Vagina (tissue), 2 donors: ENCODE data around the gene BRINP2. TPM values are rescaled to one million over a fixed set of nuclear protein-coding genes. Genes with fewer than 3 reads are reported as not detected.

Source experiments
- DNase-seq, 2 donors: peaks; one replicate each; pipeline ENCODE4 v3.0.0-alpha.2; 2017; ENCODE audit errors: extremely low spot score in 2 of 2
- H3K27ac ChIP-seq: fragments of 200-600 bp; sonication (generic); one replicate; pipeline ENCODE4 v1.5.1; 2019
- H3K27me3 ChIP-seq: fragments of 200-600 bp; sonication (generic); one replicate; pipeline ENCODE4 v1.5.1; 2019
- H3K36me3 ChIP-seq, 2 donors: fragments of 200-600 bp; sonication (generic); one replicate each; pipeline ENCODE4 v1.5.1; 2017 to 2019
- H3K4me1 ChIP-seq: fragments of 200-600 bp; sonication (generic); one replicate; pipeline ENCODE4 v1.5.1; 2019
- H3K4me3 ChIP-seq, 2 donors: fragments of 200-600 bp; sonication (generic); 1 replicate in 1 of 2; 2 replicates in 1 of 2; pipeline ENCODE4 v1.5.1; 2016 to 2019
- H3K9me3 ChIP-seq: fragments of 200-600 bp; sonication (generic); one replicate; pipeline ENCODE4 v1.5.1; 2019
- CTCF ChIP-seq, 3 experiments: fragments of 450-650 bp in 2 of 3; fragments of 200-600 bp in 1 of 3; sonication (generic) in 1 of 3; IDR thresholded peaks; one replicate each; pipeline ENCODE4 v1.5.1; 2017 to 2019; ENCODE audit warnings: antibody characterized with exemption in 3 of 3, mild to moderate bottlenecking in 2 of 3, moderate library complexity in 2 of 3
- POLR2A ChIP-seq, 2 donors: fragments of 450-650 bp; IDR thresholded peaks; one replicate each; pipeline ENCODE4 v1.6.1; 2017; ENCODE audit warnings: antibody characterized with exemption in 2 of 2, mild to moderate bottlenecking in 2 of 2, moderate library complexity in 2 of 2
- POLR2AphosphoS5 ChIP-seq, 2 donors: sonication (generic); formaldehyde crosslinking; IDR thresholded peaks; one replicate each; pipeline ENCODE4 v1.9.0; 2017; ENCODE audit warnings: antibody characterized with exemption in 2 of 2, mild to moderate bottlenecking in 2 of 2, low read depth in 1 of 2; ENCODE audit not compliant: insufficient read depth in 1 of 2
- intact Hi-C: fragments of 100-400 bp; cut with DNase I; formaldehyde crosslinking; loops from one replicate; pipeline ENCODE4 v1.15.1; 2023
- total RNA-seq: library from RNA; depleted of rRNA; stranded (reverse); fragments of >200 nt; gene quantifications from one replicate; pipeline ENCODE4 v1.2.3, GENCODE V29; 2016

Gene BRINP2
- total RNA-seq, 1 donor from 2014 or later, result 0.49 TPM

DNA sequence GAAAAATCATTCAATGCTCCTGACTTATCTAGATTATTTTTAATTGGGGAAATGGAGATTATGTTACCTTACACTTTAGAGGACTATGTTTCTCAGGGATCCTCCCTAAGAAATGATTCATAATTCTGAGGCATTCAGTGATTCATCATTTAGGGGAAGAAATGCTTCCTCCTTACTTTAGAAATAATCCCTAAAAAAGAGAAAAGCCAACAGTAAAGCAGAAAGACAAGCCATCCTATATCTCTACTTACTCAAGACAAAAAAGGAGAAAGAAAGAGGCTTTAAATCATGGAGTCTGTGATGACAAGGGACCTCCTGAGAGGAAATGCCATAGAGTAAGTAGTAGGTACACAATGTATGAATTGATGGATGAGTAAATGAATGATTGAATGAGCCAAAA lies 137.0 kb downstream of the BRINP2 start:
- Histone ChIP-seq H3K27me3 (no peaks in the 10 kb centered on the region), H3K4me1 (no peaks in the 10 kb centered on the region), H3K9me3 (no peaks in the 10 kb centered on the region), H3K27ac (no peak overlapping the region), H3K36me3 (no peaks in the 10 kb centered on the region), H3K4me3 (no peak overlapping the region)
- intact Hi-C loops, result no loop called here
- no peak for TF ChIP-seq POLR2AphosphoS5 (IDR thresholded peaks at IDR 0.05; ENCODE audit: insufficient read depth in 1 of 2, low read depth in 1 of 2)
- TF ChIP-seq POLR2A (IDR thresholded peaks at IDR 0.05), result no peak
- TF ChIP-seq CTCF (IDR thresholded peaks at IDR 0.05), result no peak
- no peak for DNase-seq

DNA sequence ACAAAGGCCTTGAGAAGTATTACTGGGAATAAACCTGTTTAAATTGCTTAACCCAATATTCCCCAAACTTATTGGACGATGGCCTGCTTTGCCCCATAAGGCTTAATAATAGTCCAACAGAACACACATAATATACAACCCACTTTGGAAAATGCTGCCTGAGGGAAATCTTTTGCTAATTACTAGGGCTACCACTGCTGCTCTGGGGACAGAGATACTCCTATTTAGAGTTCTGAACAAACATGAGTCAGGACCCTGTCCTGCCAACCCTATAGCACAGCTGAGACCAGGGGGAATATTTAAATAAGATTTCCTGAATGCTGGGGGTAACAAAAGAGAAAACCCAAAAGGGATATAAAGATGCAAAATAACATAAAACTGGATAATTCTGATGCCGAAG lies 139.1 kb downstream of the BRINP2 start:
- no peaks in the 10 kb centered on the region for H3K9me3 ChIP-seq
- H3K4me3 ChIP-seq, result no peak overlapping the region
- intact Hi-C loops, result no loop called here
- H3K27me3 ChIP-seq, result no peaks in the 10 kb centered on the region
- no peak overlapping the region for H3K27ac ChIP-seq
- TF ChIP-seq CTCF (IDR thresholded peaks at IDR 0.05), result no peak
- H3K36me3 ChIP-seq, result no peaks in the 10 kb centered on the region
- no peaks in the 10 kb centered on the region for H3K4me1 ChIP-seq
- no peak for DNase-seq

DNA sequence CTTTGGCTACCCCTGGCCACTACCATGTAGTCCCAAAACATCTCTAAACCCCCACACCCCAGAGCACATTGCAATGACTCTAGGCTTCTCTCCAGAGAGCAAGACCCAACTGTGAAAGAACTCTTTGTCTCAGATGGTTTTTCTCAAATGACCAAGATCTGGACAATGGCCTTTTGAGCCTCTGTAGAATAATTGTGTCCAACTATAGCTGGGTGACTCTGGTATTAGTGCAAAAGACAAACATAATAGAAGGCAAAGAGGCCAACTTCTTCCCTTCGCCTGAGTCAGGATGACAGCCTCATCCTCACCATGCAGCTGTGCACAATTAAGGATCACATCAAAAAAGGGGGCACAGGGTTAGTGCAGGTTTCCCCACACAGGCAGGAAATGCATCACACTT lies 139.6 kb downstream of the BRINP2 start:
- intact Hi-C loops, result no loop called here
- no peak overlapping the region for H3K27ac ChIP-seq
- no peaks in the 10 kb centered on the region for H3K36me3 ChIP-seq
- no peak for DNase-seq
- no peaks in the 10 kb centered on the region for H3K9me3 ChIP-seq
- no peak for TF ChIP-seq CTCF (IDR thresholded peaks at IDR 0.05)
- no peak for TF ChIP-seq POLR2A (IDR thresholded peaks at IDR 0.05)
- no peak for TF ChIP-seq POLR2AphosphoS5 (IDR thresholded peaks at IDR 0.05; ENCODE audit: insufficient read depth in 1 of 2, low read depth in 1 of 2)
- H3K27me3 ChIP-seq, result no peaks in the 10 kb centered on the region
- no peaks in the 10 kb centered on the region for H3K4me1 ChIP-seq
- no peak overlapping the region for H3K4me3 ChIP-seq

DNA sequence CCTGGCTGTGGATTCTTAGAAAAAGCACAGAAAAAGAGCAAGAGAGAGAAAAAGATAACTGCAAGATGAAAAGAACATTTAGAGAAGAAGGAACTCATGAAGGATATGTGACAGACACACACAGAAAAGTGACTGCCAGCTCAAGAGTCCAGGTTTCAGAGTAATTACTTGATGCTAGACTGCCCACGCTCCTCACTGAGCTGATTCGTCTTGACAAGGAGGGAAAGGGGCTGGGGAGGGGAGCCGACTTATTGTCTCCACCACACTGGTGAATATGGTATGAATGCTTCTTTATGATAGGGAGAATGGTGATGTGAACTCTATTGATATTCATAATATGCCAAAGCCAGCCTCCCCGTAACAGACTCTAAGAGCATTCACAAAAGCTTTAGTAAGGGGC lies 140.4 kb downstream of the BRINP2 start:
- no peaks in the 10 kb centered on the region for H3K27me3 ChIP-seq
- H3K9me3 ChIP-seq, result no peaks in the 10 kb centered on the region
- DNase-seq, result no peak
- no peak overlapping the region for H3K27ac ChIP-seq
- intact Hi-C loops, result no loop called here
- H3K36me3 ChIP-seq, result no peaks in the 10 kb centered on the region
- no peak overlapping the region for H3K4me3 ChIP-seq
- no peak for TF ChIP-seq POLR2A (IDR thresholded peaks at IDR 0.05)
- H3K4me1 ChIP-seq, result no peaks in the 10 kb centered on the region

DNA sequence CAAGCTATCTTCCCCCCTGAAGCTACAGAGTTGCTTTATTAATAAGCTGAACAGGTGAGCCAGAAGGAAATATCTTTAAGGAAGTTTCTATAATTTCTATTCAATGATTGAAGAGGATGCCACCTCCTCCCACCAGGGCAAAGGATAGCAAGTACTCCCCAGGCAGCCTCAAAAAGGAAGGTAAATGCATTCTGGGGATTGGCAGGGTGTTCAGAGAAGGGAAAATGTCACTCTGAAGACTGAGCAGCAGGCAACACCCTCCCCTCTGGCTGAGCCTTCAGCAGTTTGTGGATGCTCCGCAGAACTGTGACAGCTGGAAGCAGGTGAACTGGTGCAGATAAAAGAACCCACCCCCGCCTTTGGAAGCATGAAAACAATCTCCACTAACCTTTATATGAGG lies 140.8 kb downstream of the BRINP2 start:
- Histone ChIP-seq H3K36me3 (no peaks in the 10 kb centered on the region), H3K9me3 (no peaks in the 10 kb centered on the region), H3K27me3 (no peaks in the 10 kb centered on the region), H3K4me1 (no peaks in the 10 kb centered on the region), H3K4me3 (no peak overlapping the region), H3K27ac (no peak overlapping the region)
- TF ChIP-seq CTCF (IDR thresholded peaks at IDR 0.05), result no peak
- no peak for TF ChIP-seq POLR2AphosphoS5 (IDR thresholded peaks at IDR 0.05; ENCODE audit: insufficient read depth in 1 of 2, low read depth in 1 of 2)
- no peak for TF ChIP-seq POLR2A (IDR thresholded peaks at IDR 0.05)
- intact Hi-C loops, result no loop called here
- no peak for DNase-seq

DNA sequence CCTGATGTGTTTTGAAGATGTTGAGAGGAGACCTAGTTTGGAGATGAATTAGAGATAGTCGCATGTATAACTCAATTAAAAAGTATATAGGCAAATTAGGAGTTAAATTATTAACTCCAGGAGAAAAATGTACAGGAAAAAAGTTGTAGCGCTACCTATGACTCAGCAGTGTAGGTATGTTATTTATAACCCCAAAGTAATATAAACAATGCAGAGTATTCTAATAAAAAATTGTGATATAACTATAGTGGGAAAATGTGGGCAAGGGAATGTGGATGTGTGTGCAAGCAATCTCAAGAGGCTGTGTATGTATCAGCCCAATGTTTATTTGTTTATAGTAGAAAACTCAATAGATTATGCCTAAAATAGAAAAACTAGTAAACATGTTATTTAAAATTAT lies 144.5 kb downstream of the BRINP2 start:
- Histone ChIP-seq H3K9me3 (no peaks in the 10 kb centered on the region), H3K4me1 (no peaks in the 10 kb centered on the region), H3K4me3 (no peak overlapping the region), H3K27me3 (no peaks in the 10 kb centered on the region), H3K36me3 (no peaks in the 10 kb centered on the region), H3K27ac (no peak overlapping the region)
- TF ChIP-seq POLR2AphosphoS5 (IDR thresholded peaks at IDR 0.05; ENCODE audit: insufficient read depth in 1 of 2, low read depth in 1 of 2), result no peak
- no peak for TF ChIP-seq POLR2A (IDR thresholded peaks at IDR 0.05)
- no peak for TF ChIP-seq CTCF (IDR thresholded peaks at IDR 0.05)
- DNase-seq, result no peak
- intact Hi-C loops, result no loop called here
